Vagina (tissue), 2 donors: ENCODE measurements around the gene GRK5.

Experiments
- POLR2A ChIP-seq, 2 donors: fragments of 450-650 bp; IDR thresholded peaks; one replicate each; pipeline ENCODE4 v1.6.1; 2017; ENCODE audit warnings: antibody characterized with exemption in 2 of 2, mild to moderate bottlenecking in 2 of 2, moderate library complexity in 2 of 2
- POLR2AphosphoS5 ChIP-seq, 2 donors: sonication (generic); formaldehyde crosslinking; IDR thresholded peaks; one replicate each; pipeline ENCODE4 v1.9.0; 2017; ENCODE audit warnings: antibody characterized with exemption in 2 of 2, mild to moderate bottlenecking in 2 of 2, low read depth in 1 of 2; ENCODE audit not compliant: insufficient read depth in 1 of 2
- TF ChIP-seq, protein P1 (sequence below), 3 experiments: fragments of 450-650 bp in 2 of 3; fragments of 200-600 bp in 1 of 3; sonication (generic) in 1 of 3; IDR thresholded peaks; one replicate each; pipeline ENCODE4 v1.5.1; 2017 to 2019; ENCODE audit warnings: antibody characterized with exemption in 3 of 3, mild to moderate bottlenecking in 2 of 3, moderate library complexity in 2 of 3

DNA sequence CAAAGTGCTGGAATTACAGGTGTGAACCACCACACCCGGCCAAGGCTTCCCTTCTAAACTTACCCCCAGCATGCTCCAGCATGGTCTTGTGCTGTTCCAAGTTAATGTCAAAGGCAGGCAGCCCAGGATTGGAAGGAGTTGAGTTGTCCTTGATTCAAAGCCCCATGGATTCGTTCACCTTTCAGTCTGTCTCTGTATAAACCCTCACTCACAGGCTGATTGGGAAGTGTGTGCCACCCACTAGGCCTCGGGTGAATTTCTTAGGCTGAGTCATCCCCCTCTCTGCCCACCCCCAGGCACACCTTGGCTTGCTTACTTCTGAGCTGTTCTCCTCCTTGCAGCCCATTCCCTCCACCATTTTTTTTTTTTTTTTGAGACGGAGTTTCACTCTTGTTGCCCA, 15.5 kb upstream of the GRK5 start:
- TF ChIP-seq, protein P1, sequence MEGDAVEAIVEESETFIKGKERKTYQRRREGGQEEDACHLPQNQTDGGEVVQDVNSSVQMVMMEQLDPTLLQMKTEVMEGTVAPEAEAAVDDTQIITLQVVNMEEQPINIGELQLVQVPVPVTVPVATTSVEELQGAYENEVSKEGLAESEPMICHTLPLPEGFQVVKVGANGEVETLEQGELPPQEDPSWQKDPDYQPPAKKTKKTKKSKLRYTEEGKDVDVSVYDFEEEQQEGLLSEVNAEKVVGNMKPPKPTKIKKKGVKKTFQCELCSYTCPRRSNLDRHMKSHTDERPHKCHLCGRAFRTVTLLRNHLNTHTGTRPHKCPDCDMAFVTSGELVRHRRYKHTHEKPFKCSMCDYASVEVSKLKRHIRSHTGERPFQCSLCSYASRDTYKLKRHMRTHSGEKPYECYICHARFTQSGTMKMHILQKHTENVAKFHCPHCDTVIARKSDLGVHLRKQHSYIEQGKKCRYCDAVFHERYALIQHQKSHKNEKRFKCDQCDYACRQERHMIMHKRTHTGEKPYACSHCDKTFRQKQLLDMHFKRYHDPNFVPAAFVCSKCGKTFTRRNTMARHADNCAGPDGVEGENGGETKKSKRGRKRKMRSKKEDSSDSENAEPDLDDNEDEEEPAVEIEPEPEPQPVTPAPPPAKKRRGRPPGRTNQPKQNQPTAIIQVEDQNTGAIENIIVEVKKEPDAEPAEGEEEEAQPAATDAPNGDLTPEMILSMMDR (IDR thresholded peaks at IDR 0.05), result no peak
- TF ChIP-seq POLR2A (IDR thresholded peaks at IDR 0.05) (no peak), POLR2AphosphoS5 (IDR thresholded peaks at IDR 0.05; ENCODE audit: insufficient read depth in 1 of 2, low read depth in 1 of 2) (no peak)
